Peyer's patch (tissue), 4 donors: ENCODE data around the gene OR51B6.
"Not testable (repeated sequence)": the region's sequence is repeated elsewhere in the genome, so short reads cannot be mapped to it uniquely, and the experiment has no call there.

Experiments used
- CTCF ChIP-seq, 6 experiments: fragments of 450-650 bp in 4 of 6; fragments of 200-600 bp in 2 of 6; sonication (generic) in 1 of 6; IDR thresholded peaks; one replicate each; pipeline ENCODE4 v1.5.1; 2017 to 2019; ENCODE audit warnings: antibody characterized with exemption in 6 of 6, mild to moderate bottlenecking in 3 of 6, moderate library complexity in 1 of 6
- POLR2A ChIP-seq, 2 donors: fragments of 450-650 bp; IDR thresholded peaks; one replicate each; pipeline ENCODE4 v1.5.1; 2017; ENCODE audit warnings: antibody characterized with exemption in 2 of 2, mild to moderate bottlenecking in 2 of 2, moderate library complexity in 2 of 2

DNA sequence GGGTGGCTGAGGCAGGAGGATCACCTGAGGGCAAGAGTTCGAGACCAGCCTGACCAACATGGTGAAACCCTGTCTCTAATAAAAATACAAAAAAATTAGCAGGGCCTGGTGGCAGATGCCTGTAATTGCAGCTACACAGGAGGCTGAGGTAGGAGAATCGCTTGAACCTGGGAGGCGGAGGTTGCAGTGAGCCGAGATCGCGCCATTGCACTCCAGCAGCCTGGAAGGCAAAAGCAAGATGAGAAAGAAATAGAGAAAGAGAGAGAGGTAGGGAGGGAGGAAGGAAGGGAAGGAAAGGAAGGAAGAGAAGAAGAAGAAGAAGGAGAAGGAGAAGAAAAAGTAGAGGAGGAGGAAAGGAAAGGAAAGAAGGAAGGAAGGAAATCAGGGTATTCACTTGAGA lies 15.1 kb downstream of the OR51B6 start:
- TF ChIP-seq POLR2A, CTCF (IDR thresholded peaks at IDR 0.05): not testable (repeated sequence)
